Natural killer cell treated with Interleukin-12 subunit alpha and Interleukin-12 subunit beta and Interleukin-15 and Interleukin-18, amount 100 ng/mL, for 72 hours (primary cell): ENCODE results near the gene MGAT5. TPM values are rescaled to one million over a fixed set of nuclear protein-coding genes. Genes with fewer than 3 reads are reported as not detected.

Experiments
- ATAC-seq, 2 donors: fragments of 150-1000 bp; cut with Tn5 transposase in 1 of 2; sonication (Bioruptor Pico), chemical (Tn5 transposase) in 1 of 2; 2 replicates each; pipeline ENCODE4 v1.10.0; 2021
- DNase-seq: peaks from one replicate; pipeline ENCODE4 v3.0.0; 2022; ENCODE audit warnings: low spot score
- H3K27ac Mint-ChIP-seq, 2 donors: 1 replicate in 1 of 2; 2 replicates in 1 of 2; pipeline ENCODE4 v1.8.0; 2022; ENCODE audit warnings: mixed read lengths in 2 of 2, mild to moderate bottlenecking in 1 of 2, moderate library complexity in 1 of 2
- H3K27me3 Mint-ChIP-seq, 2 donors: 1 replicate in 1 of 2; 2 replicates in 1 of 2; pipeline ENCODE4 v1.8.0; 2022; ENCODE audit warnings: mixed read lengths in 2 of 2
- H3K36me3 Mint-ChIP-seq: one replicate; pipeline ENCODE4 v1.8.0; 2022; ENCODE audit warnings: mixed read lengths
- H3K4me1 Mint-ChIP-seq, 2 donors: 1 replicate in 1 of 2; 2 replicates in 1 of 2; pipeline ENCODE4 v1.8.0; 2022; ENCODE audit warnings: low read depth in 2 of 2, mixed read lengths in 2 of 2, mild to moderate bottlenecking in 1 of 2
- H3K4me3 Mint-ChIP-seq: one replicate; pipeline ENCODE4 v1.8.0; 2022; ENCODE audit warnings: mixed read lengths
- H3K9me3 Mint-ChIP-seq: 2 replicates; pipeline ENCODE4 v1.8.0; 2022; ENCODE audit warnings: mixed read lengths
- total RNA-seq, 2 donors: library from RNA; stranded (reverse); gene quantifications; one replicate each; pipeline ENCODE4 v1.2.3, GENCODE V29; 2022

Gene MGAT5
- total RNA-seq, 2 donors from 2014 or later: 58.1 to 99.5 TPM

- no peak for ATAC-seq
- Mint-ChIP-seq H3K27ac (no peak overlapping the region), H3K9me3 (no peaks in the 10 kb centered on the region), H3K27me3 (no peaks in the 10 kb centered on the region), H3K4me1 (peaks cover 22 to 37% of the 10 kb centered on the region in 2 donors), H3K36me3 (peaks cover 15% of the 10 kb centered on the region), H3K4me3 (no peak overlapping the region)
- DNase-seq: no peak
Measured at GRCh38 chr2:134299334-134299733, 45.5 kb downstream of the MGAT5 start.

- H3K36me3 Mint-ChIP-seq: peaks cover 10% of the 10 kb centered on the region
- no peak overlapping the region for H3K4me3 Mint-ChIP-seq
- no peaks in the 10 kb centered on the region for H3K27me3 Mint-ChIP-seq
- no peak overlapping the region for H3K27ac Mint-ChIP-seq
- peaks cover 22 to 32% of the 10 kb centered on the region in 2 donors for H3K4me1 Mint-ChIP-seq
- ATAC-seq (no peak), DNase-seq (no peak)
- no peaks in the 10 kb centered on the region for H3K9me3 Mint-ChIP-seq
Measured at GRCh38 chr2:134300585-134300984, 46.7 kb downstream of the MGAT5 start.

- H3K27ac Mint-ChIP-seq: no peak overlapping the region
- peak in 1 of 2 donors; percentile 82 for ATAC-seq
- H3K9me3 Mint-ChIP-seq: no peaks in the 10 kb centered on the region
- peaks cover 22 to 31% of the 10 kb centered on the region in 2 donors for H3K4me1 Mint-ChIP-seq
- no peak for DNase-seq
- peaks cover 10% of the 10 kb centered on the region for H3K36me3 Mint-ChIP-seq
- peak overlapping the region; percentile 42 for H3K4me3 Mint-ChIP-seq
- H3K27me3 Mint-ChIP-seq: no peaks in the 10 kb centered on the region
Measured at GRCh38 chr2:134301099-134301927, 47.4 kb downstream of the MGAT5 start.

GRCh38 chr2:134301928-134302260, 48.0 kb downstream of the MGAT5 start:
- Mint-ChIP-seq H3K36me3 (peaks cover 10% of the 10 kb centered on the region), H3K4me3 (no peak overlapping the region), H3K27me3 (no peaks in the 10 kb centered on the region), H3K27ac (no peak overlapping the region), H3K4me1 (peaks cover 22 to 33% of the 10 kb centered on the region in 2 donors), H3K9me3 (no peaks in the 10 kb centered on the region)
- DNase-seq: no peak
- no peak for ATAC-seq

- no peak overlapping the region for H3K27ac Mint-ChIP-seq
- peaks cover 39 to 55% of the 10 kb centered on the region in 2 donors for H3K4me1 Mint-ChIP-seq
- H3K9me3 Mint-ChIP-seq: no peaks in the 10 kb centered on the region
Measured at GRCh38 chr2:134304394-134305108, 50.7 kb downstream of the MGAT5 start.

GRCh38 chr2:134305109-134305491, 51.2 kb downstream of the MGAT5 start:
- DNase-seq (no peak), ATAC-seq (no peak)
- H3K9me3 Mint-ChIP-seq: no peaks in the 10 kb centered on the region
- peak overlapping the region in 1 of 2 donors; percentile 24 for H3K27ac Mint-ChIP-seq
- H3K36me3 Mint-ChIP-seq: peaks cover 4% of the 10 kb centered on the region
- peaks cover 39 to 57% of the 10 kb centered on the region in 2 donors for H3K4me1 Mint-ChIP-seq
- H3K4me3 Mint-ChIP-seq: no peak overlapping the region
- H3K27me3 Mint-ChIP-seq: no peaks in the 10 kb centered on the region

More at GRCh38 chr2:134304394-134305108, 50.7 kb downstream of the MGAT5 start:
- H3K36me3 Mint-ChIP-seq: peaks cover 6% of the 10 kb centered on the region
- DNase-seq (no peak), ATAC-seq (no peak)
- H3K4me3 Mint-ChIP-seq: no peak overlapping the region
- no peaks in the 10 kb centered on the region for H3K27me3 Mint-ChIP-seq

- DNase-seq (no peak), ATAC-seq (no peak)
- Mint-ChIP-seq H3K4me3 (no peak overlapping the region), H3K36me3 (peaks cover 4% of the 10 kb centered on the region), H3K9me3 (no peaks in the 10 kb centered on the region), H3K27ac (no peak overlapping the region), H3K27me3 (no peaks in the 10 kb centered on the region), H3K4me1 (peaks cover 38 to 55% of the 10 kb centered on the region in 2 donors)
Measured at GRCh38 chr2:134306521-134306920, 52.6 kb downstream of the MGAT5 start.

- ATAC-seq: no peak
- no peaks in the 10 kb centered on the region for H3K27me3 Mint-ChIP-seq
- peaks cover 4% of the 10 kb centered on the region for H3K36me3 Mint-ChIP-seq
- DNase-seq: no peak
- peaks cover 43 to 60% of the 10 kb centered on the region in 2 donors for H3K4me1 Mint-ChIP-seq
- peak overlapping the region in 1 of 2 donors; percentile 15 for H3K27ac Mint-ChIP-seq
- no peaks in the 10 kb centered on the region for H3K9me3 Mint-ChIP-seq
- no peak overlapping the region for H3K4me3 Mint-ChIP-seq
Measured at GRCh38 chr2:134307334-134307733, 53.5 kb downstream of the MGAT5 start.

- no peak overlapping the region for H3K4me3 Mint-ChIP-seq
- H3K9me3 Mint-ChIP-seq: no peaks in the 10 kb centered on the region
- peak overlapping the region in 1 of 2 donors; percentile 8 for H3K27ac Mint-ChIP-seq
- ATAC-seq: peak; percentile 60 to 78
- H3K27me3 Mint-ChIP-seq: peaks cover 0 to 2% of the 10 kb centered on the region in 2 donors
- DNase-seq: no peak
- H3K36me3 Mint-ChIP-seq: peaks cover 4% of the 10 kb centered on the region
- peaks cover 48 to 61% of the 10 kb centered on the region in 2 donors for H3K4me1 Mint-ChIP-seq
Measured at GRCh38 chr2:134308474-134309385, 54.9 kb downstream of the MGAT5 start.

GRCh38 chr2:134310107-134311079, 56.5 kb downstream of the MGAT5 start:
- H3K4me1 Mint-ChIP-seq: peaks cover 50 to 61% of the 10 kb centered on the region in 2 donors
- H3K9me3 Mint-ChIP-seq: no peaks in the 10 kb centered on the region
- peaks cover 0 to 2% of the 10 kb centered on the region in 2 donors for H3K27me3 Mint-ChIP-seq
- DNase-seq (no peak), ATAC-seq (no peak)
- H3K4me3 Mint-ChIP-seq: no peak overlapping the region
- H3K27ac Mint-ChIP-seq: no peak overlapping the region
- H3K36me3 Mint-ChIP-seq: peaks cover 4% of the 10 kb centered on the region

- DNase-seq (no peak), ATAC-seq (no peak)
- Mint-ChIP-seq H3K9me3 (no peaks in the 10 kb centered on the region), H3K27ac (peak overlapping the region in 1 of 2 donors; percentile 42), H3K4me3 (no peak overlapping the region), H3K27me3 (peaks cover 0 to 2% of the 10 kb centered on the region in 2 donors), H3K4me1 (peaks cover 59 to 66% of the 10 kb centered on the region in 2 donors), H3K36me3 (peaks cover 4% of the 10 kb centered on the region)
Measured at GRCh38 chr2:134312482-134312881, 58.6 kb downstream of the MGAT5 start.

- DNase-seq (no peak), ATAC-seq (no peak)
- H3K4me3 Mint-ChIP-seq: no peak overlapping the region
- no peaks in the 10 kb centered on the region for H3K9me3 Mint-ChIP-seq
- no peak overlapping the region for H3K27ac Mint-ChIP-seq
- peaks cover 57 to 65% of the 10 kb centered on the region in 2 donors for H3K4me1 Mint-ChIP-seq
- peaks cover 16% of the 10 kb centered on the region for H3K36me3 Mint-ChIP-seq
- H3K27me3 Mint-ChIP-seq: peaks cover 0 to 2% of the 10 kb centered on the region in 2 donors
Measured at GRCh38 chr2:134314202-134314601, 60.3 kb downstream of the MGAT5 start.
